ENCODE measurements around the gene C9orf152. TPM values are rescaled to one million over a fixed set of nuclear protein-coding genes. Genes with fewer than 3 reads are reported as not detected.

The C9orf152 gene
- total and polyA plus RNA-seq, 10 of the 15 experiments (the other 5 are each of a cell fraction or from before 2014, with no cell fraction given): 0.04 TPM; not detected in 9

GRCh38 chr9:110180511-110181434, 27.2 kb downstream of the C9orf152 start:
- no peaks in the 10 kb centered on the region for H3K36me3 ChIP-seq (ENCODE audit: control insufficient read depth in 2 of 2, insufficient read depth in 2 of 2, low read length in 1 of 2)
- H3K27me3 ChIP-seq (replicated peaks in 1 of 2; ENCODE audit: control insufficient read depth in 2 of 2, insufficient read depth in 2 of 2, low read length in 1 of 2): no peaks in the 10 kb centered on the region
- ChIA-PET CTCF (interaction anchor here (0.6 to 2.3 kb wide), 9 partner anchors 18 to 443 kb away, joined by 3 to 12 read pairs (median 6); no protein-coding TSS in a partner anchor), SMC1A (ENCODE audit: uncharacterized antibody, unreplicated experiment) (interaction anchor here (0.8 to 1.5 kb wide), 9 partner anchors 9 to 606 kb away, joined by 3 to 5 read pairs (median 3); no protein-coding TSS in a partner anchor), RAD21 (ENCODE audit: unreplicated experiment) (interaction anchor here (0.7 to 2.3 kb wide), 7 partner anchors 16 to 1240 kb away, joined by 3 to 8 read pairs (median 4); no protein-coding TSS in a partner anchor), POLR2A (interaction anchor here (0.5 to 0.7 kb wide), 3 partner anchors 8 to 263 kb away, joined by 3 to 4 read pairs (median 3); no protein-coding TSS in a partner anchor)
- 60% methylated on average over 7 of the region's 7 CpGs for WGBS (ENCODE audit: insufficient coverage, insufficient replicate concordance, low lambda C conversion rate, missing lambda C conversion rate)
- no peak overlapping the region for H3K4me3 ChIP-seq
- H3K4me1 ChIP-seq (ENCODE audit: control insufficient read depth, insufficient read depth, low read length): no peaks in the 10 kb centered on the region
- H3K4me2 ChIP-seq (ENCODE audit: control insufficient read depth, insufficient read depth): no peak overlapping the region
- no peak for TF ChIP-seq CREM (IDR thresholded peaks at IDR 0.05; ENCODE audit: low read depth)
- TF ChIP-seq FOXK2 (IDR thresholded peaks at IDR 0.05): no peak
- no peak for TF ChIP-seq MTA2 (IDR thresholded peaks at IDR 0.05; ENCODE audit: low read depth)
- no peak for TF ChIP-seq POLR2A (IDR thresholded peaks at IDR 0.05; ENCODE audit: low read depth, low read length)
- TF ChIP-seq E4F1 (IDR thresholded peaks at IDR 0.05; ENCODE audit: borderline replicate concordance, partially characterized antibody): no peak
- TF ChIP-seq ESRRA (IDR thresholded peaks at IDR 0.05; ENCODE audit: low read length): no peak
- TF ChIP-seq GABPA (IDR thresholded peaks at IDR 0.05; ENCODE audit: low read depth): no peak
- no peak for TF ChIP-seq BCL3 (IDR thresholded peaks at IDR 0.05; ENCODE audit: borderline replicate concordance, insufficient read depth, low read depth, low read length, poor library complexity, severe bottlenecking)
- no peak for TF ChIP-seq PAX8 (IDR thresholded peaks at IDR 0.05)
- TF ChIP-seq ATF2 (IDR thresholded peaks at IDR 0.05; ENCODE audit: low read length): no peak
- no peak for TF ChIP-seq MTA3 (IDR thresholded peaks at IDR 0.05; ENCODE audit: borderline replicate concordance, low read length)
- TF ChIP-seq MAX (IDR thresholded peaks at IDR 0.05; ENCODE audit: low read depth, low read length): no peak
- no peak for TF ChIP-seq JUNB (IDR thresholded peaks at IDR 0.05)
- no peak for TF ChIP-seq CBX3 (IDR thresholded peaks at IDR 0.05; ENCODE audit: borderline replicate concordance, low read depth)
- H3K27ac ChIP-seq (ENCODE audit: control insufficient read depth, insufficient read depth): no peak overlapping the region
- ATAC-seq: no peak
- H3K79me2 ChIP-seq (ENCODE audit: control insufficient read depth, insufficient read depth, low read length): no peaks in the 10 kb centered on the region
- in situ Hi-C loops (cut with MboI) (loop anchor here (5.0 to 25.0 kb wide), 2 partner anchors 442 to 1132 kb away; no protein-coding TSS in a partner anchor), intact Hi-C loops (cut with micrococcal nuclease; ENCODE audit: unreplicated experiment) (loop anchor here (10.0 kb wide), 1 partner anchor 1114 kb away; no protein-coding TSS in a partner anchor)
- H2AFZ ChIP-seq (ENCODE audit: control insufficient read depth, low read depth, low read length): no peak overlapping the region
- no peak for FAIRE-seq
- no peaks in the 10 kb centered on the region for H4K20me1 ChIP-seq (ENCODE audit: control insufficient read depth, insufficient read depth)
- no peaks in the 10 kb centered on the region; the same call in 2 of the 3 replicates for H3K9me3 ChIP-seq (replicated peaks; ENCODE audit: control insufficient read depth, insufficient read depth, low read length)
- H3K9ac ChIP-seq (ENCODE audit: control insufficient read depth, insufficient read depth, low read length): no peak overlapping the region
- no peak for DNase-seq (ENCODE audit: low read depth, low spot score)
- BruUV-seq (replicated peaks): no TSS peak

Data from GM12878 (cell line).